Thyroid gland (tissue), 4 donors: ENCODE results near the gene RAB11FIP4. TPM values are rescaled to one million over a fixed set of nuclear protein-coding genes. Genes with fewer than 3 reads are reported as not detected.

Experiments
- DNase-seq, 2 donors: peaks; one replicate each; pipeline ENCODE4 v3.0.0-alpha.2; 2019
- H3K27ac ChIP-seq, 3 donors: fragments of 200-600 bp; sonication (generic); 1 replicate in 2 of 3; 2 replicates in 1 of 3; pipeline ENCODE4 v1.5.1; 2016 to 2019; ENCODE audit warnings: mild to moderate bottlenecking in 1 of 3, moderate library complexity in 1 of 3
- H3K27me3 ChIP-seq: fragments of 200-600 bp; sonication (generic); one replicate; pipeline ENCODE4 v1.5.1; 2019
- H3K36me3 ChIP-seq, 2 donors: fragments of 200-600 bp; sonication (generic); one replicate each; pipeline ENCODE4 v1.5.1; 2016 to 2019
- H3K4me1 ChIP-seq, 2 donors: fragments of 200-600 bp; sonication (generic); one replicate each; pipeline ENCODE4 v1.5.1; 2017 to 2019
- H3K4me3 ChIP-seq, 3 donors: fragments of 200-600 bp; sonication (generic); replicated peaks in 1 of 3; 1 replicate in 2 of 3; 2 replicates in 1 of 3; pipeline ENCODE4 v1.5.1; 2016; ENCODE audit warnings: mild to moderate bottlenecking in 1 of 3
- H3K9me3 ChIP-seq: fragments of 200-600 bp; sonication (generic); one replicate; pipeline ENCODE4 v1.5.1; 2017
- CTCF ChIP-seq, 6 experiments: fragments of 200-600 bp in 3 of 6; fragments of 450-650 bp in 3 of 6; sonication (generic) in 3 of 6; IDR thresholded peaks; one replicate each; pipeline ENCODE4 v1.5.1; 2016 to 2019; ENCODE audit warnings: antibody characterized with exemption in 6 of 6, mild to moderate bottlenecking in 2 of 6, inconsistent platforms in 1 of 6, moderate library complexity in 1 of 6
- POLR2A ChIP-seq, 2 donors: fragments of 450-650 bp; IDR thresholded peaks; one replicate each; pipeline ENCODE4 v1.6.1; 2017; ENCODE audit warnings: antibody characterized with exemption in 2 of 2, mild to moderate bottlenecking in 2 of 2, moderate library complexity in 1 of 2
- WGBS, 2 donors: methylation state at CpG; one replicate each; pipeline ENCODE4 v1.1.5; 2017; 5-methylcytosine and 5-hydroxymethylcytosine counted together
- intact Hi-C: fragments of 100-400 bp; cut with DNase I; formaldehyde crosslinking; loops from one replicate; pipeline ENCODE4 v1.15.1; 2023
- total RNA-seq, 4 donors: library from RNA; depleted of rRNA; stranded (reverse); fragments of >200 nt; gene quantifications; one replicate each; pipeline ENCODE4 v1.2.3, GENCODE V29; 2016

Gene RAB11FIP4
- total RNA-seq, 4 donors from 2014 or later = 21.1 to 44.5 (median 24.9) TPM

- peaks cover 24 to 42% of the 10 kb centered on the region in 2 donors for H3K4me1 ChIP-seq
- intact Hi-C loops = loop anchor here (5.0 kb wide), 1 partner anchor 342 kb away; the partner anchor contains the start of gene UTP6
- WGBS, 2 donors = 15 to 22% methylated on average over 6 to 23 of the region's 91 CpGs
Observed at GRCh38 chr17:31559584-31560501, 168.4 kb downstream of the RAB11FIP4 start.

GRCh38 chr17:31560616-31561235 is 169.3 kb downstream of the RAB11FIP4 start:
- Histone ChIP-seq H3K9me3 (no peaks in the 10 kb centered on the region), H3K27ac (peak overlapping the region; percentile 19 to 83 (median 69)), H3K4me3 (peak overlapping the region in 1 of 3 donors; percentile 66), H3K36me3 (no peaks in the 10 kb centered on the region), H3K27me3 (no peaks in the 10 kb centered on the region), H3K4me1 (peaks cover 33 to 51% of the 10 kb centered on the region in 2 donors)
- TF ChIP-seq CTCF (IDR thresholded peaks at IDR 0.05) = no peak
- TF ChIP-seq POLR2A (IDR thresholded peaks at IDR 0.05) = no peak
- peak in 1 of 2 donors; percentile 37 for DNase-seq
- WGBS, 2 donors = 56 to 58% methylated on average over 10 of the region's 10 CpGs
- intact Hi-C loops = no loop called here

More at GRCh38 chr17:31559584-31560501, 168.4 kb downstream of the RAB11FIP4 start:
- H3K4me3 ChIP-seq = peak overlapping the region; percentile 29 to 66 (median 56)
- no peaks in the 10 kb centered on the region for H3K9me3 ChIP-seq
- H3K27ac ChIP-seq = peak overlapping the region; percentile 44 to 83 (median 69)
- TF ChIP-seq POLR2A (IDR thresholded peaks at IDR 0.05) (no peak), CTCF (IDR thresholded peaks at IDR 0.05) (peak in 1 of 6 experiments; percentile 11)
- peak; percentile 30 to 35 for DNase-seq
- no peaks in the 10 kb centered on the region for H3K36me3 ChIP-seq
- no peaks in the 10 kb centered on the region for H3K27me3 ChIP-seq

GRCh38 chr17:31561469-31562375 is 170.2 kb downstream of the RAB11FIP4 start:
- Histone ChIP-seq H3K9me3 (no peaks in the 10 kb centered on the region), H3K4me3 (no peak overlapping the region), H3K27ac (peak overlapping the region in 2 of 3 donors; percentile 69 to 83), H3K36me3 (no peaks in the 10 kb centered on the region), H3K4me1 (peaks cover 37 to 61% of the 10 kb centered on the region in 2 donors), H3K27me3 (no peaks in the 10 kb centered on the region)
- intact Hi-C loops = no loop called here
- no peak for DNase-seq
- WGBS, 2 donors = 69 to 74% methylated on average over 9 of the region's 9 CpGs
- TF ChIP-seq POLR2A (IDR thresholded peaks at IDR 0.05) (no peak), CTCF (IDR thresholded peaks at IDR 0.05) (no peak)

GRCh38 chr17:31562376-31562840 is 170.9 kb downstream of the RAB11FIP4 start:
- intact Hi-C loops = no loop called here
- 92 to 96% methylated on average over 8 of the region's 8 CpGs for WGBS, 2 donors
- TF ChIP-seq POLR2A (IDR thresholded peaks at IDR 0.05) = no peak

GRCh38 chr17:31564291-31564690 is 172.8 kb downstream of the RAB11FIP4 start:
- no peak for TF ChIP-seq POLR2A (IDR thresholded peaks at IDR 0.05)
- TF ChIP-seq CTCF (IDR thresholded peaks at IDR 0.05) = no peak
- peak in 1 of 2 donors; percentile 19 for DNase-seq
- H3K9me3 ChIP-seq = no peaks in the 10 kb centered on the region
- intact Hi-C loops = no loop called here
- H3K4me1 ChIP-seq = peaks cover 37 to 75% of the 10 kb centered on the region in 2 donors
- WGBS, 2 donors = 73 to 89% methylated on average over 6 to 8 of the region's 8 CpGs
- no peaks in the 10 kb centered on the region for H3K27me3 ChIP-seq
- no peaks in the 10 kb centered on the region for H3K36me3 ChIP-seq
- H3K4me3 ChIP-seq = no peak overlapping the region
- H3K27ac ChIP-seq = peak overlapping the region; percentile 29 to 79 (median 73)

More at GRCh38 chr17:31562376-31562840, 170.9 kb downstream of the RAB11FIP4 start:
- Histone ChIP-seq H3K36me3 (no peaks in the 10 kb centered on the region), H3K4me1 (peaks cover 37 to 68% of the 10 kb centered on the region in 2 donors), H3K4me3 (no peak overlapping the region), H3K9me3 (no peaks in the 10 kb centered on the region), H3K27me3 (no peaks in the 10 kb centered on the region), H3K27ac (peak overlapping the region in 1 of 3 donors; percentile 69)
- DNase-seq = no peak
